Measurements from ENCODE around the gene INPP1. TPM values are rescaled to one million over a fixed set of nuclear protein-coding genes. Genes with fewer than 3 reads are reported as not detected.
"Not testable (repeated sequence)": the region's sequence is repeated elsewhere in the genome, so short reads cannot be mapped to it uniquely, and the experiment has no call there.

INPP1 gene
- total RNA-seq, 1 donor from 2014 or later = 6.3 TPM

DNA sequence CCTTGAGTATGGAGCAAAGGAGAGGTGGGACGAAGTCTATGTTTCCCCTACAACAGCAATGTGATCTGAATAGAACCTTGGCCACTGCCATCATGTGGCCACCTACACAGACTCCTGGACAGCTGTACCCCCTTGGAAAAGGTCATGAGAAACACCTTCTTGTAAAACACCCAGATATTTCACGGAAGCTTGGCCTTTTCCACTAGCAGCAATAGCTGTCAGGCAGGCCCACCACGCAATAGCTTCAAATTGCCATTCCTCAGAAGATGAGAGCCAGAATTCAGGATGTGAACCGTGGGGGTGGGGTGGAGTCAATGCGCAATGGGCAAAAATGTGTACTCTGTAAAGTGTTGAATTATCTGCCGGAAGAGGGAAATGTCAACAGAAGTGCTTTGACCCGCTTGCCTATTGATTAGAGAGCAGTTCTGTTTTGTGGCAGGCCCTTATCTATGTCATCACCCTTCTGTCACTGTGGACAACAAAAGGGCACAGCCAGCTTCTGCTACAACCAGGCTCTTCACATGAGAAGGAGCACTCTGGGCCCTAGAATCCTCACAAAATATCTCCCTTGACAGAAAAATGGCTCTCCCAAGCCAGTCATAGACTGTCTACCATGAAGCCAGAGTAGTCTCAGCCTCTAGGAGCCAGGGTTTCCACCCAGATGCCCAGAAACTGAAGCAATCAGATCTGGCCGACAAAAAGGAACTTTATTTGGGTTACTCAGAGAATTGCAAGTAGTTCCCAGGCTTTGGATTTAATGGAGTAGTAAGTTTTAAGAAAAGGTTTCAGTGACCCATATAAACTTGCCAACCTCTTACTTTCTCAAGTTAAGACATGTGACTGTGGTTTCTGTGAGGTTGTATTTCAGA is 9.5 kb downstream of the INPP1 start:
- Histone ChIP-seq H3K27me3 (ENCODE audit: control insufficient read depth, insufficient read depth, low read length) (no peaks in the 10 kb centered on the region), H3K36me3 (ENCODE audit: control insufficient read depth, insufficient read depth, low read length) (no peaks in the 10 kb centered on the region), H3K4me3 (ENCODE audit: low read depth, low read length) (no peak overlapping the region)
- no peak for DNase-seq (ENCODE audit: low read depth)
- TF ChIP-seq, protein P1, sequence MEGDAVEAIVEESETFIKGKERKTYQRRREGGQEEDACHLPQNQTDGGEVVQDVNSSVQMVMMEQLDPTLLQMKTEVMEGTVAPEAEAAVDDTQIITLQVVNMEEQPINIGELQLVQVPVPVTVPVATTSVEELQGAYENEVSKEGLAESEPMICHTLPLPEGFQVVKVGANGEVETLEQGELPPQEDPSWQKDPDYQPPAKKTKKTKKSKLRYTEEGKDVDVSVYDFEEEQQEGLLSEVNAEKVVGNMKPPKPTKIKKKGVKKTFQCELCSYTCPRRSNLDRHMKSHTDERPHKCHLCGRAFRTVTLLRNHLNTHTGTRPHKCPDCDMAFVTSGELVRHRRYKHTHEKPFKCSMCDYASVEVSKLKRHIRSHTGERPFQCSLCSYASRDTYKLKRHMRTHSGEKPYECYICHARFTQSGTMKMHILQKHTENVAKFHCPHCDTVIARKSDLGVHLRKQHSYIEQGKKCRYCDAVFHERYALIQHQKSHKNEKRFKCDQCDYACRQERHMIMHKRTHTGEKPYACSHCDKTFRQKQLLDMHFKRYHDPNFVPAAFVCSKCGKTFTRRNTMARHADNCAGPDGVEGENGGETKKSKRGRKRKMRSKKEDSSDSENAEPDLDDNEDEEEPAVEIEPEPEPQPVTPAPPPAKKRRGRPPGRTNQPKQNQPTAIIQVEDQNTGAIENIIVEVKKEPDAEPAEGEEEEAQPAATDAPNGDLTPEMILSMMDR (IDR thresholded peaks at IDR 0.05; ENCODE audit: insufficient read depth, low read length, poor library complexity, severe bottlenecking) = no peak

DNA sequence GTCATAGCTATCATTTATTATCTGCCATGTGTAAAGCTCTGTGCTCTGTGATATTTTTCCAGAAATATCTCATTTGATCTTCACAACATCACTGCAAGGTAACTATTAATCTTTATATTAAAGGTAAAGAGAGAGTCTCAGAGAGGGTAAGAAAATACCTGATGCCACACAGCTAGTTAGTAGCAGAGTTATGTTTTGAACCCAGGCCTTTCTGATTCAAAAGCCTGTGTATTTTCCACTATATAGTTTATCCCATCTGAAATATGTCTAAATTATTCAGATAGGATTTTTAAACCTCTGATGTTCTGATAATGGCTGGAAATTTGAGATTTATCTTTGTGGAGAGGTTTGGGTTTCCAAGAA is 10.1 kb downstream of the INPP1 start:
- H3K36me3 ChIP-seq (ENCODE audit: control insufficient read depth, insufficient read depth, low read length) = no peaks in the 10 kb centered on the region
- no peaks in the 10 kb centered on the region for H3K27me3 ChIP-seq (ENCODE audit: control insufficient read depth, insufficient read depth, low read length)
- TF ChIP-seq, protein P1 (IDR thresholded peaks at IDR 0.05; ENCODE audit: insufficient read depth, low read length, poor library complexity, severe bottlenecking) = no peak
- DNase-seq (ENCODE audit: low read depth) = no peak
- H3K4me3 ChIP-seq (ENCODE audit: low read depth, low read length) = no peak overlapping the region

GRCh38 chr2:190354003-190354690 is 10.8 kb downstream of the INPP1 start:
- Histone ChIP-seq H3K4me3 (ENCODE audit: low read depth, low read length) (no peak overlapping the region), H3K36me3 (ENCODE audit: control insufficient read depth, insufficient read depth, low read length) (no peaks in the 10 kb centered on the region), H3K27me3 (ENCODE audit: control insufficient read depth, insufficient read depth, low read length) (no peaks in the 10 kb centered on the region)
- TF ChIP-seq, protein P1 (IDR thresholded peaks at IDR 0.05; ENCODE audit: insufficient read depth, low read length, poor library complexity, severe bottlenecking) = no peak
- no peak for DNase-seq (ENCODE audit: low read depth)

- Histone ChIP-seq H3K4me3 (ENCODE audit: low read depth, low read length) (no peak overlapping the region), H3K36me3 (ENCODE audit: control insufficient read depth, insufficient read depth, low read length) (no peaks in the 10 kb centered on the region), H3K27me3 (ENCODE audit: control insufficient read depth, insufficient read depth, low read length) (no peaks in the 10 kb centered on the region)
- TF ChIP-seq, protein P1 (IDR thresholded peaks at IDR 0.05; ENCODE audit: insufficient read depth, low read length, poor library complexity, severe bottlenecking) = no peak
- DNase-seq (ENCODE audit: low read depth) = no peak
Measured at GRCh38 chr2:190355968-190356644, 12.7 kb downstream of the INPP1 start.

GRCh38 chr2:190357600-190357999 is 14.2 kb downstream of the INPP1 start:
- Histone ChIP-seq H3K36me3 (ENCODE audit: control insufficient read depth, insufficient read depth, low read length) (no peaks in the 10 kb centered on the region), H3K27me3 (ENCODE audit: control insufficient read depth, insufficient read depth, low read length) (no peaks in the 10 kb centered on the region)
- TF ChIP-seq, protein P1 (IDR thresholded peaks at IDR 0.05; ENCODE audit: insufficient read depth, low read length, poor library complexity, severe bottlenecking) = no peak

GRCh38 chr2:190358655-190359448 is 15.5 kb downstream of the INPP1 start:
- H3K27me3 ChIP-seq (ENCODE audit: control insufficient read depth, insufficient read depth, low read length); H3K36me3 ChIP-seq (ENCODE audit: control insufficient read depth, insufficient read depth, low read length); DNase-seq (ENCODE audit: low read depth); H3K4me3 ChIP-seq (ENCODE audit: low read depth, low read length): not testable (repeated sequence)

More at GRCh38 chr2:190357600-190357999, 14.2 kb downstream of the INPP1 start:
- no peak for DNase-seq (ENCODE audit: low read depth)
- no peak overlapping the region for H3K4me3 ChIP-seq (ENCODE audit: low read depth, low read length)

Measured in kidney epithelial cell (primary cell).